GM19239 (cell line): ENCODE measurements around the gene CDKL4.
"Not testable (repeated sequence)": the region's sequence is repeated elsewhere in the genome, so short reads cannot be mapped to it uniquely, and the experiment has no call there.

Experiments used
- DNase-seq: peaks from one replicate; pipeline ENCODE4 v3.0.0; 2011; ENCODE audit warnings: low spot score; ENCODE audit not compliant: insufficient read length
- FAIRE-seq: peaks from 2 replicates; lab custom pipeline; 2011; peaks lifted over from hg19 to GRCh38; lab: Jason Lieb, UNC

The CDKL4 gene

DNA sequence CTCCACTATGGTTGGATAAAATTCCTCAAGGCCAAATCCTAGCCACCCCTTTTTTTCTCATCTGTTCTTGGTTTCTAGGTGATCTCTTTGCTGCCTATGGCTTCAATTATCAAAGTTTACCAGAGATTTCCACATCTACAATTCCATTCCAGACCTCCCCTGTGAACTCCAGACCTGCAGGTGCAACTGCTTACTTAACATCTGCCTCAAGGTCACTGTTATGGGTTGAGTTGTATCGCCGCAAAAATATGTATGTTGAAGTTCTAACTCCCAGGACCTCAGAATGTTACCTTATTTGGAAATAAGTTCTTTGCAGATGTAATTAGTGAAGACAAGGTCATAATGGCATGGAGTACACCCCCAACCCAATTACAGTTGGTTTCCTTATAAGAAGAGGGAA is 62.5 kb downstream of the CDKL4 start:
- no peak for FAIRE-seq
- no peak for DNase-seq

DNA sequence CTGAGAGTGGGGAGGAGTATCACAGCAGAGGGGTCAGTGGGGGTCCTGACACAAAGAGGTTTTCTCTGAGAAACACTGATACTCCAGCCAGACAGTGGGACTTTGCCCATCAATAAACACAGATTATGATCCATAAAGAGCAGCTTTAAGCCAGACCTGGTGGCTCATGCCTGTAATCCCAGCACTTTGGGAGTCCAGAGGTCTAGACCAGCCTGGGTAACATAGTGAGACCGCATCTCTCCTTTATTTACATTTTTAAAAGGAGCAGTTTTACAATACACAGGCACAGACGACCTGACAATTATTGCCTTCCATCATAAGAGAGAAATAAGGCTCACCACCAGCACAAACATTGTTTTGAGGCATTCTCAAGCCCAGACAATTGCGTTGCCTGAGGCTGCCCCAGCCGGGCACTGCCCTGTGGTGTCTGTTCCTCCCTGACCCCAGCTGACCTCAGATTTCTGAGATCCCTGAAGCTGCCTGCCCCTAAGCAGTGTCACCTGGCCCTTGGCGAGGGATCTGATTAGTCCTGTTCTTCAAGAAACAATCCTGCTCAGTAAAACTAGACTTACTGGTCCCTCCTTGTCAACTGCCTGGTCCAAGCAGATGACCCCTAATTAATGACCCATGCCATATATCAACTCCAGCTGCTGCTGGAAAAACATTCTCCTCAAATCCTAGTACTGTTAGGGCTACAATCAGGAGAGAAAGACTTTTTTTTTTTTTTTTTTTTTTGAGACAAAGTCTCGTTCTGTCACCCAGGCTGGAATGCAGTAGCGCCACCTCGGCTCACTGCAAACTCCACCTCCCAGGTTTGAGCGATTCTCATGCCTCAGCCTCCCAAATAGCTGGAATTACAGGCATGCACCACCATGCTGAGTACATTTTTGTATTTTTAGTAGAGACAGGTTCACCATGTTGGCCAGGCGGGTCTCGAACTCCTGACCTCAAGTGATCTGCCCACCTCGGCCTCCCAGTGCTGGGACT is 63.5 kb downstream of the CDKL4 start:
- FAIRE-seq, result no peak

DNA sequence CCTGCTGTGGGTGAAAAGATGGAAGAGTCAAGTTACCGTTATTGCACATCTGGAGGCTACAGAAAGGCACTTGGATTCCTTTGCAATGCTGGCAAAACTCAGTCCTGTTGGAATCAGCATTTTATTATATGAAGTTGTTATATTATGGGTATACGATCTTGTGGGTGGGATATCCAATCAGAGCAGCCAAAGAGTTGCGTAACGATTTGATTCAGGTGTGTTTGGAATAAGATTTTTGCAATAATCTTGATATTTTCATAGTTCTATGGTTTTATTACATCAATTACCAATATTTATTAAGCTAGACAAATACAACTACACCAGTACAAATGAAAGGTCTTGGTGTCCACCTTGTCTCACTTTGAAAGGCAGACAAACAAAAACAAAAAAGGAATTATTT is 65.0 kb downstream of the CDKL4 start:
- FAIRE-seq (no peak), DNase-seq (no peak)

More for the DNA sequence above, 63.5 kb downstream of the CDKL4 start:
- DNase-seq, result no peak

DNA sequence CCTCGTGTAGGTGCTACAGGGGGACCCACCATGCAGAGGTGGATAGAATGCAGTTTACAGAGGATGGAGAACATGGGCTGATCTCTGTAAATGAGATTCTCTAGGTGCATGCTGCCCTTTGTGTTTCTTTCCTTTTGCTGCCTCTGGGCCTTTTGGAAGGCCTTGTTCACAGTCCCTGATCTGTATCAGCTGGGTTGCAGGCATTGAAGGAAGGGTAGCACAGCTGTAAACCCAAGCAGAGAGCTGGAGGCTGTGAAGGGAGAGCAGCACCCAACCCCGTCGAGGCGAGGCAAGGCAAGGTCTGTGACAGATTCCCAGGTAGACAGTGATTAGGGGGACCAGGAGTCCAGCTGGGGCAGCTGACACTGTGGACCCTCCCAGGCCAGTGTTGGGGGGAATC is 66.8 kb downstream of the CDKL4 start:
- DNase-seq, result no peak
- no peak for FAIRE-seq

DNA sequence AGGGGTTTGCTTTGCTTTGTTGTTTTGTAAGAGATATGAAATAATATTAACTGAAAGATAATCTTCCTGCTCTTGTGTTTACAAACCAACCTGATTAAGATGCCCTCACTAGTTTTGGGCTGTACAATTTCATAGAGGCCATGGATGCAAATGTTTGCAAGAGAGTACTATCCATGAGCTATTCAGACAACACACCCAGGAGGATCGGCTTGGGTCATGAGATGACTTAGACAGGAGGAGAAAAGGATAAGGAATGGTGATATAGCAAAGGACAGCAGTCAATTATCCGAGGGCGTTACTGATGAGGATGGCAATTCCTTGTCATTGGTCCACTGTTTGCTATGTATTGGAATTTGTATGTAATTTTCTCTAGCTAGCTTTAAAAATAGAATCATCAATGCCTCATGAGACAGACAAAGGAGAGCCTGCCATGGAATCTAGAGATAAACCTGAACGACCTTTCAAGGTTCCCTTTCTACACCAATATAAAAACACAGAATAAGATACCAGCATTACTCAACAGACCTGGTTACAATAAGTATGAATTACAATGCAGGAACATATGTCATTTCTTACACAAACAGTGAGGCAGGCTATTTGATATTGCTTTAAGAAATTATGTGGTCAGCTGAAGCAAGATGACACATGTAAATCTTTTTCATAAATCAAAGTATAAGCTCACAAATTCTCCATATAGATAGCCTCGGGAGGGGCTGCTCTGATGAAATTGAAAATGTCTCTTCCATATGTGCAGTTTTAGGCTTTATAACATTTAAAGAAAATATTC is 68.6 kb downstream of the CDKL4 start:
- FAIRE-seq (no peak), DNase-seq (no peak)

DNA sequence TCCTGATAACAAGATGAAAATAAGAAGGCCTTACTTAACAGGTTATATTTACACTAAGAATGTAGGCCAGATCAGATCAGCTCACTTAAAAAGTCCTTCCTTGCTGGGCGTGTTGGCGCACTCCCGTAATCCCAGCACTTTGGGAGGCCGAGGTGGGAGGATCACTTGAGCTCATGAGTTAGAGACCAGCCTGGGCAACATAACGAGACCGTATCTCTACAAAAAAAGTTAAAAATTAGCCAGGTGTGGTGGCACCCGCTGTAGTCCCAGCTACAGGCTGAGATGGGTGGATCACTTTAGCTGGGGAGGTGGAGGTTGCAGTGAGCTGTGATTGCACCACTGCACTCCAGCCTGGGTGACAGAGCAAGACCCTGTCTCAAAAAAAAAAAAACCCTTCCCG is 69.7 kb downstream of the CDKL4 start:
- DNase-seq (no peak), FAIRE-seq (no peak)

DNA sequence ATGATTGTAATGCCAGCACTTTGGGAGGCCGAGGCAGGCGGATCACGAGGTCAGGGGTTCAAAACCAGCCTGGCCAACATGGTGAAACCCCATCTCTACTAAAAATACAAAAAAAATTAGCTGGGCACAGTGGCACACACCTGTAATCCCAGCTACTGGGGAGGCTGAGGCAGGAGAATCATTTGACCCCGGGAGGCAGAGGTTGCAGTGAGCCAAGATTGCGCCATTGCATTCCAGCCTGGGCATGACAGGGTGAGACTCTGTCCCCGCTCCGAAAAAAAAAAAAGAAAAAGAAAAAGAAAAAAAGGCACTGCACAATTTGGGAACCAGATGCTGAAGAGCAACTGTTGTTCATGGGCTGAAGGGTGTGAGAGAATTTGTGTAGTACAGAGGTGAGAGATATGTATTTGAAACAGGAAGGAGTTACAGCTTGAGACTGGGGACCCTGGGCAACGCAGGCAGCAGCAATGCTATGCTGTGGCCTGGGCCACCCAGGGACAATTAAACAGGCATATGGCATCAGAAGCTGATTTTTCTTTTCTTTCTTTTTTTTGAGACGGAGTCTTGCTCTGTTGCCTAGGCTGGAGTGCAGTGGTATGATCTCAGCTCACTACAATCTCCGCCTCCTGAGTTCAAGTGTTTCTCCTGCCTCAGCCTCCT is 71.6 kb downstream of the CDKL4 start:
- not testable (repeated sequence) for DNase-seq, FAIRE-seq

DNA sequence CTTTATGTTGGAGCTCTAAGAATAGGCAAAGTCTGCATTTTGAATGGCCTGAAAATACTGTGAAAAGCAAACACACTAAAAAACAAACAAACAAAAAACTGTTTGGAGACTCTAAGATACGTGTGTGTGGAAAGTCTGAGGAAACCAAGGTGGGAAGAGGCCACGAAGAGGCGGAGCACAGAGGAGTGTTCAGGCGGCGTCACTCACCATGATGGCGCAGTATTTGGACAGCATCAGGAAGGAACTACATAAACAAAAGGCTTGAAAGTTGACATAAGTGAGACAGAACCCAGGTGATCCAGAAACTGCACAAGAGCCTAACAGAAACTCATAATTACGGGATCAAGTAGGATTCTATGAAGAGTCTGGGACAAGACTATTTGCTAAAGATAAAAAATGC is 72.1 kb downstream of the CDKL4 start:
- FAIRE-seq (no peak), DNase-seq (no peak)

DNA sequence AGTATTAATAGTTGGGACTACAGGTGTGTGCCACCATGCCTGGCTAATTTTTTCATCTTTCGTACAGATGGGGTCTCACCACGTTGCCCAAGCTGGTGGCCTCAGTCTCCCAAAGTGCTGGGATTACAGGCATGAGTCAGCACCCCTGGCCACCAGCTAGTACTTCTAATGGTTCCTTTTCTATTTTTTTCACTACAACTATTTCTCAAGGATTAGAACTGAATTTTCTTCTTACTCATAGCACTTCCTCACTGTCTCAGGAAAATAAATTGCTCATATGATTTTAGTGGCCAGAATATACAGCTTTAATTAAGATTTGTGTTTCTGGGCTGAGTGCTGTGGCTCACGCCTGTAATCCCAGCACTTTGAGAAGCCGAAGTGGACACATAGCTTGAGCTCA is 79.7 kb downstream of the CDKL4 start:
- FAIRE-seq, result no peak
- DNase-seq, result no peak

DNA sequence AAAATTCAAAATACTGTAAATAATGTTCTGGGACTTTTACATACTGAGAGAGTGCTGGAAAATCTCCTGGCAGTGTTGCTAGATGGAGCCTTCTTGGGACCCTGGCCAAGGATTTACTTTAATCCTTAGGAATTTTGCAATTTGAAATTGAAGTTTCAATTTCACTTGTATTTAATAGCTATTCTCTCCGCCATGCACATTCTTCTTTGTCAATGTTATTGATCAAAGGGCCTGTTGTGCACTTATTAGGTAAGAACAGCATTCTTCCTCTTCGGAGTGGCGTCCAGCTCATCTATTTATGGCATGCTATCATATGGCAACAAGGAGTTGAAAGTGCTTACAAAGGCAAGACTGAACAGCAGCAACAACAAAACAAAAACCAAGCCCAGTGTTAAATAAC is 82.8 kb downstream of the CDKL4 start:
- no peak for DNase-seq
- FAIRE-seq, result no peak

DNA sequence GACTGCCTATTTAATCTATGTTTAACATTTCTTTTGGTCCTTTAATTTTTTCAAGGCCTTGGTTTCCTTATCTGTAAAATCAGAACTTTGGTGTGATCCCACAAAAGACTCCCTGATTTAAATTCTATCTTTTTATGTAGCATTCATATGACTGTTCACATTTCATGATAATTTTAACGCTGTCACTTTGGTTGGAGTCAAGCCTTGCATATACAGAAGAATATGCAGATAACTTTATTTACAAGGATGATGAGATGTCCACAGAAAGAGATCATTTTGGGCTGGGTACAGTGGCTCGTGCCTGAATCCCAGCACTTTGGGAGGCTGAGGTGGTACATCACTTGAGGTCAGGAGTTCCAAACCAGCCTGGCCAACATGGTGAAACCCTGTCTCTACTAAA is 84.5 kb downstream of the CDKL4 start:
- no peak for DNase-seq
- FAIRE-seq, result no peak

DNA sequence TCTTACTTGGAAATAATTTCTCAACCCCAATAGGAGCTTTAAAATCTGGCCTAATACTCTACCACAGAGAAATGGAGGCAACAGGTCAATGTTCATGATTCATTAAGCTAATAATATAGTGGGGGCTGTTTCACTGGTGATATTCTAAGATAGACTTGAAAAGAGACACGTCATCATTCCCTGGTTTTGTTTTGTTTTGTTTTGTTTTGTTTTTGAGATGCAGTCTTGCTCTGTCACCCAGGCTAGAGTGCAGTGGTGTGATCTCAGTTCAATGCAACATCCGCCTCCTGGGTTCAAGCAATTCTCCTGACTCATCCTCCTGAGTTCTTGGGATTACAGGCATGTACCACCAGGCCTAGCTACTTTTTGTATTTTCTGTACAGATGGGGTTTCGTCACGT is 85.4 kb downstream of the CDKL4 start:
- no peak for DNase-seq
- no peak for FAIRE-seq

DNA sequence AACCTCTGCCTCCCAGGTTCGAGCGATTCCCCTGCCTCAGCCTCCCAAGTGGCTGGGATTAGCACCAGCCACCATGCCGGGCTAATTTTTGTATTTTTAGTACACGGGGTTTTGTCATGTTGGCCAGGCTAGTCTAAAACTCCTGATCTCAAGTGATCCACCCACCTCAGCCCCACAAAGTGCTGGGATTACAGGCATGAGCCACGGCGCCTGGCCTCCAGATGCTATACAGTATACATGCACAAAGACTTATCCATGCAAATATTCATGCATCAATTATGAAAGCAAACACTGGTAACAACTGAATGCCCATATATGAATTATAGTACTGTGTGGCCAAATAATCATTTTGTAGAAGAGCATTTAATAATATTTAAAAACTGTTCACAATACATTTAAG is 86.9 kb downstream of the CDKL4 start:
- DNase-seq (no peak), FAIRE-seq (no peak)

DNA sequence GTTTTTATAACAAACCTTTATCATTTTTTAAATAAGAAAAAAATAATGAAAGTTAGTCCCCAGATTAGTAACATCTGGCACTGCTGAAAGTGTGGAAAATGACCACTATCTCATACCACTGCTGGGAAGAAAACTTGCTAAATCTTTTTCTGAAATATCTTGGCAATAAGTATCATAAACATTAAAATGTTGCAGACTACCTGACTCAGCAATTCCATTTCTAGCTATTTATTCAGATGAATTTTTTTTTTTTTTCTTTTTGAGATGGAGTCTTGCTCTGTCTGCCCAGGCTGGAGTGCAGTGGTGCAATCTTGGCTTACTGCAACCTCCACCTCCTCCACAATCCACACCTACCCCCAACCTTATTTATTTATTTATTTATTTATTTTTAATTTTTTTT is 87.7 kb downstream of the CDKL4 start:
- FAIRE-seq, result no peak
- DNase-seq, result no peak

DNA sequence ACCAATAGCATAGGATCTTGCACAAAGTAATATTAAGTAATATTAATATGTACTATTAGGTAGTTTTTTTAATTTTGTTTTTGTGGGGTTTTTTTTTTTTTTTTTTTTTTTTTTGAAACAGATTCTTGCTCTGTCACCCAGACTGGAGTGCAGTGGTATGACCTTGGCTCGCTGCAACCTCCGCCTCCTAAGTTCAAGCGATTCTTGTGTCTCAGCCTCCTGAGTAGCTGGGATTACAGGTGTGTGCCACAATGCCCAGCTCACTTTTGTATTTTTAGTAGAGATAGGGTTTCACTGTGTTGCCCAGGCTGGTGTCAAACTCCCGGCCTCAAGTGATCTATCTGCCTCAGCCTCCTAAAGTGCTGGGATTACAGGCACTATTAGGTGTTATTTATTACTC is 88.2 kb downstream of the CDKL4 start:
- not testable (repeated sequence) for FAIRE-seq, DNase-seq

DNA sequence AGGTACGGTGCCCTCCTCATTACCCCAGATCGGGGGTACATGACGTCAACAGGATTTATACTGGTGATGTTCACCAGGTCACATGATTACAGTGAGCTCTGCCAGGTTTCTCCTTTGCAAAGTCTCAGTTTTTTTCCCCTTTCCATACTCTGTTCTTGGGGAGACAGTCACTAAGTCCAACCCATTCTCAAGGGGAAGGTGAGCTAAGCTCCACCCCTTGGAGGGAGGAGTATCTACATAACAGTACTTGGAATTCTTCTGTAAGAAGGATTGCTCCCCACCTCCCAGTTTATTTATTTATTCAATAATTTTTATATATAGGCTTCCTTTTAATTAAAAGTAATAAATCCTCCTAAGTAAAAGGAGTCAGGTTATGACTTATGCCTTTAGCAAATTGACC is 88.8 kb downstream of the CDKL4 start:
- no peak for DNase-seq
- FAIRE-seq, result no peak

DNA sequence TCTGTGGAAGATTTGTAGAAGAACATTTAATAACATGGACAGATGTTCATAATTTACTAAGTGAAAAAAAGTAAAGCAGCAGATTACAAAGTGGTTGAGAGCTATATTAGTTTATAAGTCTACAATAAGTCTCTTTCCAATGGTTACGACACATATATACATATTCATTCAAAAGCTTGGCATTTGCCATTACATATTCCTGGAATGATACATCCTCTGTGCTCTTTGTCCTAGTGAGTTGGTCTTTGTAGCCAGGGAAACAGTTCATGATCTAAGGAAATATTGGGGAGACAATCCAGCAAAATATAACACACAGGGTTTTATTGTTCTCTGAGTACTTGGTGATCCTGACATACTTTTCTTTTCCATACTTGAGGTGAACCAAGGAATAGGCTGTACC is 90.5 kb downstream of the CDKL4 start:
- FAIRE-seq (no peak), DNase-seq (no peak)

DNA sequence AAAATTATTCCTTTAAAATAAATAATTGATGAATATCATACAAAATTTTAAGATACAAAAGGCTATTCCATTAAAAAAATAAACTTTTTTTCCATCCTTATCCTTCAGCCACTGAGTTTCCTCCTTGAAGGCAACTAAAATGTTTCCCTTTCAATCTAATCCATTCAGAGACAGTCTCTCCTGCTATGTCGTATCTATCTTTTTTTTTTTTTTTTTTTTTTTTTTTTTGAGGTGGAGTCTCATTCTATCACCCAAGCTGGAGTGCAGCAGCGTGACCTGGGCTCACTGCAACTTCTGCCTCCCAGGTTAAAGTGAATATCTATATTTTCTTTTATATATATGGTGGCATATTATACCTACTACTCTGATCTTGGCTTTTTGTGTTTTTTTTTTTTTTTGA is 91.3 kb downstream of the CDKL4 start:
- no peak for DNase-seq
- no peak for FAIRE-seq

DNA sequence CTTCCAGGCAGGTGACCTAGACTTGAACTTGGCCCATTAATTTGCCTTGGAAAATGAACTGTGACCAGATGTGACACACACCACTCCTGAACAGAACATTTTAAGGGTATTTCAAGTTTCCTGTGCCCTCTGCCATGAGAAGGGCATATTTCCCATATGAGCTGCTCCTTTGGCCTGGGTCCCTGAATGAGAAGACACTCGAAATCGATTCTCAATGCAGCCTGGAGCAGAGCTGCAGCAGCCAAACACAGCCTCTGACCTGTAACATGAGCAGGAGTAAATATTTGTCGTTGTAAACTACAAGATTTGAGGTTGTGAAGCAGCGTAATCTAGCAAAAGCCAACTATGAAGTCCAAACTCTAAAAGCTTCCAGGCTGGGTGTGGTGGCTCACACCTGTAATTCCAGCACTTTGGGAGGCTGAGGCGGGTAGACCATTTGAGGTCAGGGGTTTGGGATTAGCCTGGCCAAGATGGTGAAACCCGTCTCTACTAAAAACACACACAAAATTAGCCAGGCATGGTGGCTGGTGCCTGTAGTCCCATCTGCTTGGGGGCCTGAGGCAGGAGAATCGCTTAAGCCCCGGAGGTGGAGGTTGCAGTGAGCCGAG is 92.8 kb downstream of the CDKL4 start:
- FAIRE-seq (no peak), DNase-seq (no peak)

DNA sequence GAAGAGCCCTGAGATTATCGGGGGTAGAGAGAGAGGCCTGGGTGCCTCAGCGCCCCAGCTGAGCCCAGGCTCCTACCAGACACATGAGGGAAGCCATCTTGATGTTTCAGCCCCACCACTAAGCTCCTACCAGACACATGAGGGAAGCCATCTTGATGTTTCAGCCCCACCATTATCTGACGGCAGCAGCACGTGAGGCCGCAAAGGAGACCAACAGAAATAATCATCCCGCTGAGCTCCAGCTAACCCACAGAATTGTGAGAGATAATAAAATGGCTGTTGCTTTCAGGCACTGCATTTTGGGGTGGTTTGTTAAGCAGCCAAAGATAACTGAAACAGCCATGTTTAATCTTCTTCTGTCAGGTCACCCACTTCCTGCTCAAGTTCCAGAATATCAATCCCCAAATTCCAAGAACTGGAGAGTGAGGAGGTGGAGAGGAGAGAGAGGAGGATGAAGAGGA is 93.6 kb downstream of the CDKL4 start:
- DNase-seq (no peak), FAIRE-seq (no peak)
